ENCODE data around the gene GOLGA2.

The GOLGA2 gene

GRCh38 chr9:128275198-128276007 lies at the start of gene GOLGA2:
Gene GOLGA2 (minus strand): TSS chr9:128276007. CDS start chr9:128275976, 31 bp downstream.
- Histone ChIP-seq H3K9me3 (ENCODE audit: control insufficient read depth in 2 of 2, low read length in 2 of 2) (no peaks in the 10 kb centered on the region), H3K9ac (ENCODE audit: low read length in 2 of 2) (peak within 1 kb of the TSS; percentile 91 to 97), H3K27me3 (ENCODE audit: control insufficient read depth in 1 of 2, insufficient read depth in 2 of 2, low read length in 2 of 2) (no peaks in the 10 kb centered on the region), H3K36me3 (ENCODE audit: control insufficient read depth in 2 of 2, insufficient read depth in 2 of 2, low read length in 2 of 2) (peaks cover 9 to 18% of the 10 kb centered on the region in 2 donors), H3K4me1 (ENCODE audit: control insufficient read depth, insufficient read depth, low read length) (peaks cover 29% of the 10 kb centered on the region), H3K27ac (ENCODE audit: low read length) (peak within 1 kb of the TSS; percentile 76), H3K4me3 (ENCODE audit: low read length in 2 of 2) (peak within 1 kb of the TSS; percentile 87 to 92)

GRCh38 chr9:128324401-128324800 lies 48.6 kb upstream of the GOLGA2 start:
- Histone ChIP-seq H3K4me1 (ENCODE audit: control insufficient read depth, insufficient read depth, low read length) (peaks cover 25% of the 10 kb centered on the region), H3K27me3 (ENCODE audit: control insufficient read depth in 1 of 2, insufficient read depth in 2 of 2, low read length in 2 of 2) (no peaks in the 10 kb centered on the region), H3K4me3 (ENCODE audit: low read length in 2 of 2) (no peak overlapping the region), H3K9me3 (ENCODE audit: control insufficient read depth in 2 of 2, low read length in 2 of 2) (no peaks in the 10 kb centered on the region), H3K27ac (ENCODE audit: low read length) (no peak overlapping the region), H3K9ac (ENCODE audit: low read length in 2 of 2) (peak overlapping the region; percentile 16 to 29), H3K36me3 (ENCODE audit: control insufficient read depth in 2 of 2, insufficient read depth in 2 of 2, low read length in 2 of 2) (peaks cover 20 to 29% of the 10 kb centered on the region in 2 donors)

GRCh38 chr9:128323791-128324190 lies 48.0 kb upstream of the GOLGA2 start:
- Histone ChIP-seq H3K27ac (ENCODE audit: low read length) (no peak overlapping the region), H3K9ac (ENCODE audit: low read length in 2 of 2) (peak overlapping the region in 1 of 2 donors; percentile 76), H3K4me1 (ENCODE audit: control insufficient read depth, insufficient read depth, low read length) (peaks cover 25% of the 10 kb centered on the region), H3K4me3 (ENCODE audit: low read length in 2 of 2) (peak overlapping the region; percentile 98), H3K36me3 (ENCODE audit: control insufficient read depth in 2 of 2, insufficient read depth in 2 of 2, low read length in 2 of 2) (peaks cover 20 to 26% of the 10 kb centered on the region in 2 donors), H3K9me3 (ENCODE audit: control insufficient read depth in 2 of 2, low read length in 2 of 2) (no peaks in the 10 kb centered on the region), H3K27me3 (ENCODE audit: control insufficient read depth in 1 of 2, insufficient read depth in 2 of 2, low read length in 2 of 2) (no peaks in the 10 kb centered on the region)

- H3K4me3 ChIP-seq (ENCODE audit: low read length in 2 of 2), result peak overlapping the region; percentile 98
- peaks cover 25% of the 10 kb centered on the region for H3K4me1 ChIP-seq (ENCODE audit: control insufficient read depth, insufficient read depth, low read length)
- peak overlapping the region; percentile 76 to 98 for H3K9ac ChIP-seq (ENCODE audit: low read length in 2 of 2)
- H3K27me3 ChIP-seq (ENCODE audit: control insufficient read depth in 1 of 2, insufficient read depth in 2 of 2, low read length in 2 of 2), result no peaks in the 10 kb centered on the region
- H3K9me3 ChIP-seq (ENCODE audit: control insufficient read depth in 2 of 2, low read length in 2 of 2), result no peaks in the 10 kb centered on the region
- peaks cover 16 to 21% of the 10 kb centered on the region in 2 donors for H3K36me3 ChIP-seq (ENCODE audit: control insufficient read depth in 2 of 2, insufficient read depth in 2 of 2, low read length in 2 of 2)
- H3K27ac ChIP-seq (ENCODE audit: low read length), result peak overlapping the region; percentile 87
Measured at GRCh38 chr9:128323212-128323730, 47.5 kb upstream of the GOLGA2 start.

- H3K27ac ChIP-seq (ENCODE audit: low read length), result peak within 1 kb of the TSS; percentile 87
- peaks cover 25% of the 10 kb centered on the region for H3K4me1 ChIP-seq (ENCODE audit: control insufficient read depth, insufficient read depth, low read length)
Measured at GRCh38 chr9:128322404-128323211, 46.8 kb upstream of the GOLGA2 start, which contains the start of the genes COQ4 and TRUB2. Gene COQ4 (plus strand): TSS chr9:128322839. CDS start chr9:128322859, 20 bp downstream. Gene TRUB2 (minus strand): TSS chr9:128322447. CDS start chr9:128322408, 39 bp downstream.

GRCh38 chr9:128321879-128322403 lies 46.1 kb upstream of the GOLGA2 start:
- Histone ChIP-seq H3K9me3 (ENCODE audit: control insufficient read depth in 2 of 2, low read length in 2 of 2) (no peaks in the 10 kb centered on the region), H3K4me3 (ENCODE audit: low read length in 2 of 2) (peak overlapping the region; percentile 98), H3K9ac (ENCODE audit: low read length in 2 of 2) (peak overlapping the region; percentile 76 to 98), H3K4me1 (ENCODE audit: control insufficient read depth, insufficient read depth, low read length) (peaks cover 25% of the 10 kb centered on the region), H3K27me3 (ENCODE audit: control insufficient read depth in 1 of 2, insufficient read depth in 2 of 2, low read length in 2 of 2) (no peaks in the 10 kb centered on the region), H3K27ac (ENCODE audit: low read length) (peak overlapping the region; percentile 87), H3K36me3 (ENCODE audit: control insufficient read depth in 2 of 2, insufficient read depth in 2 of 2, low read length in 2 of 2) (peaks cover 17 to 24% of the 10 kb centered on the region in 2 donors)

More at GRCh38 chr9:128322404-128323211, 46.8 kb upstream of the GOLGA2 start, which contains the start of the genes COQ4 and TRUB2:
- peak within 1 kb of the TSS; percentile 76 to 98 for H3K9ac ChIP-seq (ENCODE audit: low read length in 2 of 2)
- H3K9me3 ChIP-seq (ENCODE audit: control insufficient read depth in 2 of 2, low read length in 2 of 2), result no peaks in the 10 kb centered on the region
- no peaks in the 10 kb centered on the region for H3K27me3 ChIP-seq (ENCODE audit: control insufficient read depth in 1 of 2, insufficient read depth in 2 of 2, low read length in 2 of 2)
- H3K36me3 ChIP-seq (ENCODE audit: control insufficient read depth in 2 of 2, insufficient read depth in 2 of 2, low read length in 2 of 2), result peaks cover 15 to 17% of the 10 kb centered on the region in 2 donors
- peak within 1 kb of the TSS; percentile 98 for H3K4me3 ChIP-seq (ENCODE audit: low read length in 2 of 2)

- Histone ChIP-seq H3K4me3 (ENCODE audit: low read length in 2 of 2) (peak overlapping the region; percentile 98), H3K9ac (ENCODE audit: low read length in 2 of 2) (no peak overlapping the region), H3K9me3 (ENCODE audit: control insufficient read depth in 2 of 2, low read length in 2 of 2) (no peaks in the 10 kb centered on the region), H3K27me3 (ENCODE audit: control insufficient read depth in 1 of 2, insufficient read depth in 2 of 2, low read length in 2 of 2) (no peaks in the 10 kb centered on the region), H3K4me1 (ENCODE audit: control insufficient read depth, insufficient read depth, low read length) (peaks cover 25% of the 10 kb centered on the region), H3K36me3 (ENCODE audit: control insufficient read depth in 2 of 2, insufficient read depth in 2 of 2, low read length in 2 of 2) (peaks cover 23 to 30% of the 10 kb centered on the region in 2 donors), H3K27ac (ENCODE audit: low read length) (no peak overlapping the region)
Measured at GRCh38 chr9:128321343-128321742, 45.5 kb upstream of the GOLGA2 start.

- H3K27me3 ChIP-seq (ENCODE audit: control insufficient read depth in 1 of 2, insufficient read depth in 2 of 2, low read length in 2 of 2), result no peaks in the 10 kb centered on the region
- no peak overlapping the region for H3K4me3 ChIP-seq (ENCODE audit: low read length in 2 of 2)
- H3K4me1 ChIP-seq (ENCODE audit: control insufficient read depth, insufficient read depth, low read length), result peaks cover 5% of the 10 kb centered on the region
- H3K9ac ChIP-seq (ENCODE audit: low read length in 2 of 2), result no peak overlapping the region
- H3K27ac ChIP-seq (ENCODE audit: low read length), result no peak overlapping the region
- peaks cover 22 to 29% of the 10 kb centered on the region in 2 donors for H3K36me3 ChIP-seq (ENCODE audit: control insufficient read depth in 2 of 2, insufficient read depth in 2 of 2, low read length in 2 of 2)
- no peaks in the 10 kb centered on the region for H3K9me3 ChIP-seq (ENCODE audit: control insufficient read depth in 2 of 2, low read length in 2 of 2)
Measured at GRCh38 chr9:128317629-128318028, 41.8 kb upstream of the GOLGA2 start.

- H3K36me3 ChIP-seq (ENCODE audit: control insufficient read depth in 2 of 2, insufficient read depth in 2 of 2, low read length in 2 of 2), result peaks cover 24 to 30% of the 10 kb centered on the region in 2 donors
- no peaks in the 10 kb centered on the region for H3K27me3 ChIP-seq (ENCODE audit: control insufficient read depth in 1 of 2, insufficient read depth in 2 of 2, low read length in 2 of 2)
Measured at GRCh38 chr9:128316421-128316820, 40.6 kb upstream of the GOLGA2 start.

GRCh38 chr9:128314697-128315096 lies 38.9 kb upstream of the GOLGA2 start:
- H3K4me1 ChIP-seq (ENCODE audit: control insufficient read depth, insufficient read depth, low read length), result no peaks in the 10 kb centered on the region
- no peak overlapping the region for H3K9ac ChIP-seq (ENCODE audit: low read length in 2 of 2)
- no peaks in the 10 kb centered on the region for H3K9me3 ChIP-seq (ENCODE audit: control insufficient read depth in 2 of 2, low read length in 2 of 2)
- no peaks in the 10 kb centered on the region for H3K27me3 ChIP-seq (ENCODE audit: control insufficient read depth in 1 of 2, insufficient read depth in 2 of 2, low read length in 2 of 2)
- H3K4me3 ChIP-seq (ENCODE audit: low read length in 2 of 2), result no peak overlapping the region
- no peak overlapping the region for H3K27ac ChIP-seq (ENCODE audit: low read length)
- H3K36me3 ChIP-seq (ENCODE audit: control insufficient read depth in 2 of 2, insufficient read depth in 2 of 2, low read length in 2 of 2), result peaks cover 37 to 45% of the 10 kb centered on the region in 2 donors

More at GRCh38 chr9:128316421-128316820, 40.6 kb upstream of the GOLGA2 start:
- Histone ChIP-seq H3K9ac (ENCODE audit: low read length in 2 of 2) (no peak overlapping the region), H3K27ac (ENCODE audit: low read length) (no peak overlapping the region), H3K4me3 (ENCODE audit: low read length in 2 of 2) (no peak overlapping the region), H3K4me1 (ENCODE audit: control insufficient read depth, insufficient read depth, low read length) (peaks cover under 1% of the 10 kb centered on the region), H3K9me3 (ENCODE audit: control insufficient read depth in 2 of 2, low read length in 2 of 2) (no peaks in the 10 kb centered on the region)

Measured in stomach smooth muscle (tissue), 2 donors.